CD4-positive, CD25-positive, alpha-beta regulatory T cell (primary cell): ENCODE measurements around the gene CEACAM19. TPM values are rescaled to one million over a fixed set of nuclear protein-coding genes. Genes with fewer than 3 reads are reported as not detected.
A peak's percentile ranks its signal among the peaks of the same experiment; 100 is the strongest.
"Not testable (repeated sequence)": the region's sequence is repeated elsewhere in the genome, so short reads cannot be mapped to it uniquely, and the experiment has no call there.

Experiments used
- ATAC-seq, 2 donors: fragments of 150-1000 bp; cut with Tn5 transposase; one replicate each; pipeline ENCODE4 v1.10.0; 2021; ENCODE audit warnings: low read depth in 2 of 2, moderate number of reproducible peaks in 2 of 2, moderate library complexity in 1 of 2
- DNase-seq, 3 donors: peaks; one replicate each; pipeline versions ENCODE4 v3.0.0 to v3.0.0-alpha.2; 2012 to 2022; ENCODE audit warnings: mixed read lengths in 1 of 3
- H3K27ac ChIP-seq: one replicate; pipeline ENCODE4 v1.7.0; 2013; ENCODE audit warnings: mild to moderate bottlenecking, low read length; ENCODE audit not compliant: insufficient read depth, poor library complexity, severe bottlenecking
- H3K27me3 ChIP-seq: one replicate; pipeline ENCODE4 v1.7.0; 2013; ENCODE audit warnings: low read length; ENCODE audit not compliant: control insufficient read depth, insufficient read depth
- H3K36me3 ChIP-seq: one replicate; pipeline ENCODE4 v1.7.0; 2013; ENCODE audit warnings: mild to moderate bottlenecking, low read length, moderate library complexity; ENCODE audit not compliant: control insufficient read depth, insufficient read depth
- H3K4me1 ChIP-seq: 2 replicates; pipeline ENCODE4 v1.7.0; 2013; ENCODE audit warnings: mild to moderate bottlenecking, low read length; ENCODE audit not compliant: insufficient read depth, control insufficient read depth, poor library complexity, severe bottlenecking
- H3K4me3 ChIP-seq: one replicate; pipeline ENCODE4 v1.7.0; 2013; ENCODE audit warnings: low read depth, mild to moderate bottlenecking, low read length, moderate library complexity
- H3K9me3 ChIP-seq, 2 experiments: 1 replicate in 1 of 2; 2 replicates in 1 of 2; pipeline ENCODE4 v1.7.0; 2013; ENCODE audit warnings: low read length in 2 of 2, mild to moderate bottlenecking in 1 of 2, moderate library complexity in 1 of 2; ENCODE audit not compliant: control insufficient read depth in 2 of 2
- H3K27ac Mint-ChIP-seq, 3 donors: one replicate each; pipeline ENCODE4 v1.8.0; 2020 to 2022; ENCODE audit warnings: mild to moderate bottlenecking in 3 of 3, mixed read lengths in 3 of 3, moderate library complexity in 2 of 3
- H3K27me3 Mint-ChIP-seq: one replicate; pipeline ENCODE4 v1.8.0; 2022; ENCODE audit warnings: mild to moderate bottlenecking, mixed read lengths
- H3K36me3 Mint-ChIP-seq: one replicate; pipeline ENCODE4 v1.8.0; 2020; ENCODE audit warnings: mixed read lengths
- H3K4me1 Mint-ChIP-seq, 4 donors: one replicate each; pipeline ENCODE4 v1.8.0; 2020 to 2022; ENCODE audit warnings: mixed read lengths in 4 of 4, mild to moderate bottlenecking in 1 of 4
- H3K4me3 Mint-ChIP-seq, 4 donors: one replicate each; pipeline ENCODE4 v1.8.0; 2020 to 2022; ENCODE audit warnings: mild to moderate bottlenecking in 4 of 4, mixed read lengths in 4 of 4, moderate library complexity in 3 of 4
- H3K9me3 Mint-ChIP-seq, 7 donors: one replicate each; pipeline ENCODE4 v1.8.0; 2020 to 2022; ENCODE audit warnings: mixed read lengths in 7 of 7, mild to moderate bottlenecking in 3 of 7, moderate library complexity in 2 of 7
- polyA plus RNA-seq, 4 donors: library from polyadenylated mRNA; unstranded; fragments of 300-500 nt; fragmentation: Illumina TruSeq; gene quantifications; one replicate each; pipeline ENCODE4 v1.2.3, GENCODE V29; 2021
- total RNA-seq: library from RNA; stranded (reverse); gene quantifications from one replicate; pipeline ENCODE4 v1.2.3, GENCODE V29; 2022

Gene CEACAM19
- total and polyA plus RNA-seq, 5 donors from 2014 or later: not detected

DNA sequence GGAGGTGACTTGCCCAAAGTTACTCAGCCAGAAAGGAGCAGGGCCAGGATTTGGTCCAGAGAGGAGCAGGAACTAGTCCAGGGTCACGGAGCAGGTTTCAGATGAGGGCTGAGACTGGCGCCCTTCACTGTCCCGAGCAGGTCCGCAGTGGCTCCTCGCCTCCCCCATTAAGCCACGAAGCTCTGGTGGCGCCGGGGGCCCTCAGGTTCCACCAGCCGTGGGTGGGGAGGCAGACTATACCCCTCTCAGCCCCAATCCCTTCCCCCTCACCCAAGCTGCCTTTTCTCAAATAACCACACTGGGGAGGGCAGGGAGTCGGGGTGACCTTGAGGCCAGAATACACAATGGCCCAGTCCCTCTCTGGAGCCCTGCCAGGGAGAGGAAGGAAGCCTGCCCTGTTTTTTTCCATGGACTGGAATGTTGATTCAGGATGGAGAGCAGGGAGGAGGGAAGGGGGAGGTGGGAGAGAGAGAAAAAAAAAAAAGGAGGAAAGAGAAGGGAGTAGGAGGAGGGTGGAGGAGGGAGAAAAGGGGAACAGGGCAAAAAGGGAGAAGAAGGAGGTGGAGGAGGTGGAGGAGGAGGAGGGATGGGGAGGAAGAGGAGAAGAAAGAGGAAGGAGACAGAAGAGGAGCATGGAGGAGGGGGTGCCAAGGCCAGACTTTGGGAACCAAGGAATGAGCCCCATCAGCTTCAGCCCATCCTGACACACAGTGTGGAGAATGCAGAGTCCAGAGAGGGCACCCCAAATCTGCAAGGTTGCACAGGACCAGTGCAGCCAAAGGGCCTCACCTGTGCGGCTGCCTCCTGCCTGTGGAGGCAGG lies 47.4 kb downstream of the CEACAM19 start:
- H3K27me3 ChIP-seq: no peaks in the 10 kb centered on the region
- H3K4me1 ChIP-seq: peaks cover 3% of the 10 kb centered on the region
- Mint-ChIP-seq H3K27ac (no peak overlapping the region), H3K27me3 (no peaks in the 10 kb centered on the region), H3K9me3 (peaks cover 0 to 19% (median 3%) of the 10 kb centered on the region in 7 donors), H3K36me3 (no peaks in the 10 kb centered on the region), H3K4me1 (peaks cover 0 to 7% (median 2%) of the 10 kb centered on the region in 4 donors), H3K4me3 (no peak overlapping the region)
- H3K4me3 ChIP-seq: no peak overlapping the region
- DNase-seq (no peak), ATAC-seq (no peak)
- H3K36me3 ChIP-seq: no peaks in the 10 kb centered on the region
- no peak overlapping the region for H3K27ac ChIP-seq
- H3K9me3 ChIP-seq: peaks cover 4 to 15% of the 10 kb centered on the region in 2 experiments

DNA sequence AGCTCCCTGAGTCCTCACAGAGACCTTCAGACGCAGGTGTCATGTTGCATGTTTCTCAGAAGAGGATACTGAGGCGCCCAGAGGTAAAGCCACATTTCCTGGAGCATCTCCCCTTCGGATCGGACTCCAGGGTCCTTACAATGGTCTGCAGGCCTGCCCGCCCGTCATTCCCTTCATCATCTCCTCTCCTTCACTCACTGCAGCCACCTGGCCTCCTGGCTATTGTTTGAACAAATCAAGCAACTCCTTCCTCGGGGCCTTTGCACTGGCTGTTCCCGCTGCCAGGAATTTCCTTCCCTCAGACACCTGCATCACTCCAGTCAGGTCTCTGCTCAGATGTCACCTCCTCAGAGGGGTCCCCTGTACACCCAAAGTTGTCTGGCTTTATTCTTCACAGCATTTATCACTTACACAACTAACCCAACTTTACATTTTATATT lies 48.0 kb downstream of the CEACAM19 start:
- no peak overlapping the region for H3K27ac Mint-ChIP-seq
- no peak for ATAC-seq
- H3K27me3 Mint-ChIP-seq: peaks cover 4% of the 10 kb centered on the region
- no peaks in the 10 kb centered on the region for H3K36me3 ChIP-seq
- H3K9me3 ChIP-seq: peaks cover 4 to 15% of the 10 kb centered on the region in 2 experiments
- peaks cover 9% of the 10 kb centered on the region for H3K4me1 ChIP-seq
- H3K4me3 Mint-ChIP-seq: no peak overlapping the region
- H3K27me3 ChIP-seq: no peaks in the 10 kb centered on the region
- no peak for DNase-seq
- peaks cover 0 to 16% (median 3%) of the 10 kb centered on the region in 7 donors for H3K9me3 Mint-ChIP-seq
- H3K4me3 ChIP-seq: no peak overlapping the region
- H3K4me1 Mint-ChIP-seq: peaks cover 2 to 14% (median 8%) of the 10 kb centered on the region in 4 donors
- no peak overlapping the region for H3K27ac ChIP-seq
- no peaks in the 10 kb centered on the region for H3K36me3 Mint-ChIP-seq

DNA sequence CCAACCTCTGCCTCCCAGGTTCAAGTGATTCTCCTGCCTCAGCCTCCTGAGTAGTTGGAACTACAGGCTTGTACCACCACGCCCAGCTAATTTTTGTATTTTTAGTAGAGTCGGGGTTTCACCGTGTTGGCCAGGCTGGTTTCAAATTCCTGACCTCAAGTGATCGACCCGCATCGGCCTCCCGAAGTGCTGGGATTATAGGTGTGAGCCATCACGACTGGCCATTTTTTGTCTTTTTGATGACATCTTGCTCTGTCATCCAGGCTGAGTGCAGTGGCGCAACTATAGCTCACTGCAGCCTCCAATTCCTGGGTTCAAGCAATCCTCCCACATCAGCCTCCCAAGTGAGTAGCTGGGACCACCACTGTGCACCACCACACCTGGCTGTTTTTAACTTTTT lies 49.1 kb downstream of the CEACAM19 start:
- not testable (repeated sequence) for H3K4me3 ChIP-seq, H3K27ac ChIP-seq, H3K9me3 ChIP-seq, DNase-seq, H3K27ac Mint-ChIP-seq, H3K27me3 Mint-ChIP-seq, H3K4me3 Mint-ChIP-seq, H3K36me3 Mint-ChIP-seq, H3K9me3 Mint-ChIP-seq, H3K36me3 ChIP-seq, H3K27me3 ChIP-seq, ATAC-seq
- peaks cover 4 to 21% (median 12%) of the 10 kb centered on the region in 4 donors for H3K4me1 Mint-ChIP-seq
- peaks cover 11% of the 10 kb centered on the region for H3K4me1 ChIP-seq

DNA sequence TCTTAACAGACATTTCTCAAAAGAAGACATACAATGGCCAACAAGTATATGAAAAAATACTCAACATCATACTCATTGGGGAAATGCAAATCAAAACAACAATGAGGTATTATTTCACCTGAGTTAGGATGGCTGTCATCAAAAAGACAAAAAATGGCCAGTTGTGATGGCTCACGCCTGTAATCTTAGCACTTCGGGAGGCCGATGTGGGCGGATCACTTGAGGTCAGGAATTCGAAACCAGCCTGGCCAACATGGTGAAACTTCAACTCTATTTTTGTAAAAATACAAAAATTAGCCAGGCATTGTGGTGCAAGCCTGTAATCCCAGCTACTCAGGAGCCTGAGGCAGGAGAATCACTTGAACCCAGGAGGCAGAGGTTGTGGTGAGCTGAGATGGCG lies 49.7 kb downstream of the CEACAM19 start:
- Mint-ChIP-seq H3K9me3 (peaks cover 0 to under 1% (median 0%) of the 10 kb centered on the region in 7 donors), H3K27ac (no peak overlapping the region), H3K4me1 (peaks cover 4 to 22% (median 14%) of the 10 kb centered on the region in 4 donors), H3K27me3 (peaks cover 4% of the 10 kb centered on the region), H3K4me3 (no peak overlapping the region), H3K36me3 (no peaks in the 10 kb centered on the region)
- DNase-seq: no peak
- Histone ChIP-seq H3K27ac (no peak overlapping the region), H3K9me3 (peaks cover 0 to 2% of the 10 kb centered on the region in 2 experiments), H3K4me3 (no peak overlapping the region), H3K36me3 (no peaks in the 10 kb centered on the region), H3K4me1 (peaks cover 13% of the 10 kb centered on the region), H3K27me3 (no peaks in the 10 kb centered on the region)
- ATAC-seq: no peak

DNA sequence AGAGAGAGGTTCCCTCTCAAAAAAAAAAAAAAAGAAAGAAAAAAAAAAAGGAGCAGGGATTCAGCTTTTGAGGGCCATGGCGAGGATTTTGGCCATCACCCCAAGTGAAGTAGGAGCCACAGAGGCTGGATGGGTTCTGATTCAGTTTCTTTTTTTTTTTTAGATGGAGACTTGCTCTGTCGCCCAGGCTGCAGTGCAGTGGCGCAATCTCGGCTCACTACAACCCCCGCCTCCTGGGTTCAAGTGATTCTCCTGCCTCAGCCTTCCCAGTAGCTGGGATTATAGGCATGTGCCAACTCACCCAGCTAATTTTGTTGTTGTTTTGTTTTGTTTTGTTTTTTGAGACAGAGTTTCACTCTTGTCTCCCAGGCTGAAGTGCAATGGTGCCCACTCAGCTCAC lies 50.1 kb downstream of the CEACAM19 start:
- H3K27me3 ChIP-seq, H3K9me3 ChIP-seq, H3K27ac ChIP-seq, H3K36me3 ChIP-seq, H3K36me3 Mint-ChIP-seq, H3K27ac Mint-ChIP-seq, ATAC-seq, H3K27me3 Mint-ChIP-seq, H3K4me3 Mint-ChIP-seq, H3K9me3 Mint-ChIP-seq, DNase-seq, H3K4me3 ChIP-seq: not testable (repeated sequence)
- H3K4me1 Mint-ChIP-seq: peaks cover 4 to 22% (median 14%) of the 10 kb centered on the region in 4 donors
- H3K4me1 ChIP-seq: peaks cover 13% of the 10 kb centered on the region

DNA sequence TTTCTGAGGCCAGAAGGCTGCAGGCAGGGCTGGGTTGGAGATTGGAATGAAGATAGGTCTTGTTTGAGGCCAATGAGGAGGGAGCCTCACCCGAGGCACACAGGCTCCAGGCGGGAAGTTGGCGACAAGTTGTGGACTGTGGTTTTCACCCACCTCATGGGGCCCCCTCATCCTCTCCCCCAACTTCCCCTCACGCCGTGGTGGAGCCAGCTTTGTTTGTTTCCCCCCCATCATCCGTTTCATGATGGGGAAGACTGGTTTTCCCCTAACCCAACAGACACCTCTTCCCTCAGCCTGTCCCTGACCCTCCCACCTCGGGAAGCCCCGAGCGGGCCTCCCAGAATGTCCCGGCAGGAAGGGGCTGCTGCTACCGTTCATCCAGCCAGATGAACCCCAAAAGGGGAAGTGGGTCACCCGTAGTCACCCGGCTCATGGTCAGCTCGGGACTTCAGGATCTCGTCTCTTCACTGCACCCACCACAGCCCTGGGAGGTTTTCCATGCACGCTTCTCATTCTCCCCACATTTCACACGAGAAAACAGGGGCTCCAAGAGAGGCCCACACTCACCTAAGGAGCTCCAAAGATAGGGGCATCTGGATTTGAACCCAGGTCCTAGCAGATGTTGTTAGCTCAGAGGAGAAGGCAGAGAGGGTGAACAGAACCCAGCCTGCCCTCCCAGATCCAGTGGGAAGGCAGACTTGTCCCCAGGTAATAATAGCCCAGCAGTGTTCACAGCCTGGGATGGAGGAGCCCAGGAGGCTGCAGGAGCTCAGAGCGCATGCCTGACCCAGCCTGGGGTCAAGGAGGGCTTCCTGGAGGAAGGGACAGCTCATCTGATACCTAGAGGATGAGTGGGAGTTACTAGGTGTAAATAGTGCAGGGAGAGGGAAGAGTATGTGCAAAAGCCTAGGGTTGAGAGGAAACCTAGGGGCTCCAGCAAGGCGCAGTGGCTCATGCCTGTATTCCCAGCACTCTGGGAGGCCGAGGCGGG lies 51.1 kb downstream of the CEACAM19 start:
- Mint-ChIP-seq H3K4me3 (no peak overlapping the region), H3K27ac (no peak overlapping the region), H3K9me3 (no peaks in the 10 kb centered on the region), H3K36me3 (no peaks in the 10 kb centered on the region), H3K27me3 (peaks cover 4% of the 10 kb centered on the region), H3K4me1 (peaks cover 4 to 22% (median 14%) of the 10 kb centered on the region in 4 donors)
- H3K4me3 ChIP-seq: no peak overlapping the region
- no peaks in the 10 kb centered on the region for H3K36me3 ChIP-seq
- no peak for ATAC-seq
- H3K27ac ChIP-seq: no peak overlapping the region
- peaks cover 13% of the 10 kb centered on the region for H3K4me1 ChIP-seq
- DNase-seq: no peak
- no peaks in the 10 kb centered on the region for H3K27me3 ChIP-seq
- H3K9me3 ChIP-seq: no peaks in the 10 kb centered on the region

DNA sequence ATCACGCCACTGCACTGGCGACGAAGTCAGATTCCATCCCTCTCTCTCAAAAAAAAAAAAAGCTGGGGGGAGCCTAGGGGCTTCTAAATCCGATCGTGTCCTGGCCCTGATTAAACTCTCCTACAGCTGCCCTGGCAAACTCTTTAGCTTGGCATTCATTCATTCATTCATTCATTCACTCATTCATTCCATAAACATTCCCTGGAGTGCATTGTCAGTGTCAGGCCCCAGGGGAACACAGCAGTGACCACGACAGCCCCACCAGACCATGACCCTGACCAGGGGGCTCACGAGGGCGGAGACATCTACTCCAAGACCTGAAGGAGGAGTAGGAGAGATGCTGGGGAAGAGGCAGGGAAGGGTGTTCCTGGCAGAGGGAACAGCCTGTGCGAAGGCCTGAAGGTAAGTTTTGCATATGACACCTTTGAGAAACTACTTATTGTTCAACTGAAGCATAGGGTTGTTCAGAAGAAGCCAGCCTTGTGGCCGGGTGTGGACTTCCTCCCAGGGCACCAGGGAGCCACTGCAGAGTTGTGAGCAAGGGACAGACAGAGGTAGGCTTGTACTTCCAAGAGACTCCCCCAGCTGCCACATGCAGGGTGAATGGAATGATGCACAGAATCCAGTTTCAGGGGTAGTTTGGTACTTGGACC lies 52.1 kb downstream of the CEACAM19 start:
- Mint-ChIP-seq H3K36me3 (no peaks in the 10 kb centered on the region), H3K9me3 (no peaks in the 10 kb centered on the region), H3K4me1 (peaks cover 5 to 29% (median 14%) of the 10 kb centered on the region in 4 donors), H3K27ac (peak overlapping the region in 1 of 3 donors; percentile 75), H3K4me3 (no peak overlapping the region), H3K27me3 (peaks cover 8% of the 10 kb centered on the region)
- no peaks in the 10 kb centered on the region for H3K27me3 ChIP-seq
- no peaks in the 10 kb centered on the region for H3K9me3 ChIP-seq
- H3K4me3 ChIP-seq: no peak overlapping the region
- DNase-seq (no peak), ATAC-seq (peak; percentile 42 to 43)
- H3K27ac ChIP-seq: no peak overlapping the region
- no peaks in the 10 kb centered on the region for H3K36me3 ChIP-seq
- peaks cover 13% of the 10 kb centered on the region for H3K4me1 ChIP-seq
